ENCODE measurements around the gene COLQ. TPM values are rescaled to one million over a fixed set of nuclear protein-coding genes. Genes with fewer than 3 reads are reported as not detected.

The COLQ gene
- total and polyA plus RNA-seq, 12 donors, result 0.60 to 7.7 (median 2.0) TPM; not detected in 1

GRCh38 chr3:15478640-15478979 is 42.9 kb downstream of the COLQ start:
- Histone ChIP-seq H3K36me3 (replicated peaks in 1 of 2) (no peaks in the 10 kb centered on the region), H3K27me3 (no peaks in the 10 kb centered on the region), H3K4me3 (no peak overlapping the region), H3K27ac (no peak overlapping the region), H3K9me3 (replicated peaks in 1 of 3) (no peaks in the 10 kb centered on the region), H3K4me1 (replicated peaks in 1 of 2) (peaks cover 0 to 11% of the 10 kb centered on the region in 2 donors)
- intact Hi-C loops (cut with DNase I), result no loop called here
- DNase-seq, result no peak
- TF ChIP-seq POLR2A (IDR thresholded peaks at IDR 0.05) (no peak), CTCF (IDR thresholded peaks at IDR 0.05) (no peak)
- WGBS, 4 donors, result 61 to 69% (median 67%) methylated on average over 2 to 5 of the region's 5 CpGs

- TF ChIP-seq POLR2A (IDR thresholded peaks at IDR 0.05), result no peak
- no peak for TF ChIP-seq CTCF (IDR thresholded peaks at IDR 0.05)
- Histone ChIP-seq H3K27ac (no peak overlapping the region), H3K27me3 (no peaks in the 10 kb centered on the region), H3K9me3 (replicated peaks in 1 of 3) (no peaks in the 10 kb centered on the region), H3K4me1 (replicated peaks in 1 of 2) (peaks cover 0 to 11% of the 10 kb centered on the region in 2 donors), H3K36me3 (replicated peaks in 1 of 2) (no peaks in the 10 kb centered on the region), H3K4me3 (no peak overlapping the region)
- intact Hi-C loops (cut with DNase I), result no loop called here
- 56 to 65% (median 59%) methylated on average over 5 to 6 of the region's 6 CpGs for WGBS, 4 donors
- peak in 1 of 7 donors; percentile 56 for DNase-seq
These were observed 43.4 kb downstream of the COLQ start for GRCh38 chr3:15477951-15478639.

GRCh38 chr3:15476378-15476777 is 45.1 kb downstream of the COLQ start:
- WGBS, 4 donors, result 67 to 84% (median 79%) methylated on average over 3 of the region's 3 CpGs
- no peaks in the 10 kb centered on the region for H3K9me3 ChIP-seq (replicated peaks in 1 of 3)
- H3K4me1 ChIP-seq (replicated peaks in 1 of 2), result peaks cover 0 to 11% of the 10 kb centered on the region in 2 donors
- H3K4me3 ChIP-seq, result no peak overlapping the region
- intact Hi-C loops (cut with DNase I), result no loop called here
- peak in 1 of 7 donors; percentile 29 for DNase-seq
- TF ChIP-seq CTCF (IDR thresholded peaks at IDR 0.05), result no peak
- TF ChIP-seq POLR2A (IDR thresholded peaks at IDR 0.05), result no peak
- H3K36me3 ChIP-seq (replicated peaks in 1 of 2), result no peaks in the 10 kb centered on the region
- no peaks in the 10 kb centered on the region for H3K27me3 ChIP-seq
- H3K27ac ChIP-seq, result no peak overlapping the region

GRCh38 chr3:15475161-15475560 is 46.3 kb downstream of the COLQ start:
- Histone ChIP-seq H3K36me3 (replicated peaks in 1 of 2) (no peaks in the 10 kb centered on the region), H3K9me3 (replicated peaks in 1 of 3) (no peaks in the 10 kb centered on the region), H3K4me1 (replicated peaks in 1 of 2) (peaks cover 0 to 11% of the 10 kb centered on the region in 2 donors), H3K4me3 (no peak overlapping the region), H3K27ac (no peak overlapping the region), H3K27me3 (no peaks in the 10 kb centered on the region)
- DNase-seq, result peak in 1 of 7 donors; percentile 31
- intact Hi-C loops (cut with DNase I), result no loop called here
- WGBS, 4 donors, result 56 to 91% (median 64%) methylated on average over 3 to 5 of the region's 5 CpGs
- TF ChIP-seq CTCF (IDR thresholded peaks at IDR 0.05) (no peak), POLR2A (IDR thresholded peaks at IDR 0.05) (no peak)

Measured in adrenal gland (tissue), 12 donors.